ENCODE results near the gene CACFD1. TPM values are rescaled to one million over a fixed set of nuclear protein-coding genes. Genes with fewer than 3 reads are reported as not detected.

CACFD1 gene
- total RNA-seq, 2 experiments from 2014 or later: 1.3 to 1.4 TPM

DNA sequence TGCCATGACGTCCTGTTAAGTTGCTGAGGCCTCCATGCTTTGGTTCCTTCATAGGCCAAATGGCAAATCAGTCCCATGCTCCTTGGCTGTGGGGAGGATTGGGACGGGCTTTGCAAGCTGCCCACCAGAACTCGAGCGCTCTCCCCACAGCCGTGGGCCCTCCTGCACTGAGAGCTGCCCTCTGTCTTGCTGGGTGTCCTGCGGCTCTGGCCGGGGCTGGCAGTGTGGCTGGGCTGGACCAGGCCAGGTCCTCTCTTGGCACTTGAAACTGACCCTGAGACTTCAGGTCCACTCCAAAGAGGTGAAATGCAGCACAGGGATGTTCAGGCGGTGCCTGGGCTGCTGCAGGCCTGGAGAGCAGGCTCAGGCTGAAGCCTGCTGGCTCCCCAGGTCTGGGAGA lies 57.9 kb downstream of the CACFD1 start:
- DNase-seq (no peak), ATAC-seq (no peak)
- Mint-ChIP-seq H3K27me3 (no peaks in the 10 kb centered on the region), H3K36me3 (ENCODE audit: low read depth) (no peaks in the 10 kb centered on the region), H3K4me3 (no peak overlapping the region), H3K9me3 (no peaks in the 10 kb centered on the region), H3K27ac (no peak overlapping the region), H3K4me1 (ENCODE audit: low read depth) (no peaks in the 10 kb centered on the region)
- ChIA-PET CTCF (interaction anchor here (1.4 kb wide), 1 partner anchor 31 kb away, joined by 3 read pairs; no protein-coding TSS in a partner anchor), POLR2A (interaction anchor here (0.9 kb wide), 1 partner anchor 9 kb away, joined by 3 read pairs; no protein-coding TSS in a partner anchor)
- TF ChIP-seq, protein P1, sequence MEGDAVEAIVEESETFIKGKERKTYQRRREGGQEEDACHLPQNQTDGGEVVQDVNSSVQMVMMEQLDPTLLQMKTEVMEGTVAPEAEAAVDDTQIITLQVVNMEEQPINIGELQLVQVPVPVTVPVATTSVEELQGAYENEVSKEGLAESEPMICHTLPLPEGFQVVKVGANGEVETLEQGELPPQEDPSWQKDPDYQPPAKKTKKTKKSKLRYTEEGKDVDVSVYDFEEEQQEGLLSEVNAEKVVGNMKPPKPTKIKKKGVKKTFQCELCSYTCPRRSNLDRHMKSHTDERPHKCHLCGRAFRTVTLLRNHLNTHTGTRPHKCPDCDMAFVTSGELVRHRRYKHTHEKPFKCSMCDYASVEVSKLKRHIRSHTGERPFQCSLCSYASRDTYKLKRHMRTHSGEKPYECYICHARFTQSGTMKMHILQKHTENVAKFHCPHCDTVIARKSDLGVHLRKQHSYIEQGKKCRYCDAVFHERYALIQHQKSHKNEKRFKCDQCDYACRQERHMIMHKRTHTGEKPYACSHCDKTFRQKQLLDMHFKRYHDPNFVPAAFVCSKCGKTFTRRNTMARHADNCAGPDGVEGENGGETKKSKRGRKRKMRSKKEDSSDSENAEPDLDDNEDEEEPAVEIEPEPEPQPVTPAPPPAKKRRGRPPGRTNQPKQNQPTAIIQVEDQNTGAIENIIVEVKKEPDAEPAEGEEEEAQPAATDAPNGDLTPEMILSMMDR (IDR thresholded peaks at IDR 0.05): no peak
- intact Hi-C loops (cut with micrococcal nuclease): no loop called here

DNA sequence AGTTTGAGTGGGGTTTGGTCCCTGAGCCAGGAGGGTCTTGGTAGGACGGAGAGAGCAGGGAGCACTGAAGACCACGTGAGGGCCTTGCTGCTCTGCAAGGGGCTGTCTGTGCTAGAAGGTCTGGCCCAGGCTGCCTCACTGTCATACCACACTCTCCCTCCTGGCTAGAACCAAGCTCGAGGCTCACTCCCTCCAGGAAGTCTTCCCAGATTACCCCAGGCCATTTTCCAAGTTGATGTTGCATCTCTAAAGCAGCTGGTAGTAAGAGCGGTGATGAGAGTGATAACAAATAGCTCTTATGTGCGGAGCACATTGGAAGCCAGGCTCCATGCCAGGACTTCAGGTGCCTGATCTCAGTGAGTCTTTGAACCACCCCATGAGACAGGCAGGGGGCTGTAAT lies 58.4 kb downstream of the CACFD1 start:
- Mint-ChIP-seq H3K4me3 (no peak overlapping the region), H3K36me3 (ENCODE audit: low read depth) (no peaks in the 10 kb centered on the region), H3K9me3 (no peaks in the 10 kb centered on the region), H3K27ac (no peak overlapping the region), H3K4me1 (ENCODE audit: low read depth) (no peaks in the 10 kb centered on the region), H3K27me3 (no peaks in the 10 kb centered on the region)
- no peak for DNase-seq
- ATAC-seq: no peak
- CTCF ChIA-PET: interaction anchor here (1.4 kb wide), 1 partner anchor 32 kb away, joined by 3 read pairs; no protein-coding TSS in a partner anchor
- POLR2A ChIA-PET: interaction anchor here (0.9 kb wide), 1 partner anchor 9 kb away, joined by 3 read pairs; no protein-coding TSS in a partner anchor
- TF ChIP-seq, protein P1 (IDR thresholded peaks at IDR 0.05): no peak
- intact Hi-C loops (cut with micrococcal nuclease): no loop called here

DNA sequence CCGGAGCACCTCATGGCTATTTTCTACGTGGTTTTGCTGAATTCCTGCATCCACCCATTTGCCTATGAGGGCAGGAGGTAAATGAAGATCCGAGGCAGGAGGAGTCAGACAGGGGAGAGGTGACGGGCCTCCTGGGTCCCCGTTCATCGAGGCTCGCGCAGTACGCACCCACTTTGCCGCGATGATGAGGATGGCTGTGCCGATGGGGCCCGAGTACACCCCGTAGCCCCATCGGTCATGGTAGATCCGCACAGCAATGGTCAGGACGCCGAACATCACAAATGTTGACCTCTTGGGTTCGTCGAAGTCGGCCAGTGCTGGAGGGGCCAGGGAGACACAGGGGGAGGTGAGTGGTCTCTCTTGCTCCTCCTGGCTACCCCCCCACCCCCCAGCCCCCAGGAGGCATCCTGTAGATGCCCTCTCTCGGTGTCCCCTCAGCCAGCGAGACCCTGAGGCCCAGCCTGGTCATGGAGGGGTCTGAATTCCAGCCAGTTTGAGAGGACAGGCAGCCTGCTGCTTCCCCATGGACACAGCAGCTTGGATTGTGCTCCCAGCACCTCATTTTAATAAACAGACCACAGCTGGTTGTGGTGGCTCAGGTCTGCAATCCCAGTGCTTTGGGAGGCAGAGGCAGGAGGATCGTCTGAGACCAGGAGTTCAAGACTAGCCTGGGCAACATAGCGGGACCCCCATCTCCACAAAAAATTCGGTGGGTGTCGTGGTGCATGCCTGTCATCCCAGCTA lies 59.1 kb downstream of the CACFD1 start:
- Mint-ChIP-seq H3K4me3 (no peak overlapping the region), H3K27ac (no peak overlapping the region), H3K9me3 (no peaks in the 10 kb centered on the region), H3K36me3 (ENCODE audit: low read depth) (no peaks in the 10 kb centered on the region), H3K27me3 (no peaks in the 10 kb centered on the region), H3K4me1 (ENCODE audit: low read depth) (no peaks in the 10 kb centered on the region)
- intact Hi-C loops (cut with micrococcal nuclease): no loop called here
- POLR2A ChIA-PET: no interaction called here
- ATAC-seq (no peak), DNase-seq (no peak)
- TF ChIP-seq, protein P1 (IDR thresholded peaks at IDR 0.05): no peak
- CTCF ChIA-PET: no interaction called here

DNA sequence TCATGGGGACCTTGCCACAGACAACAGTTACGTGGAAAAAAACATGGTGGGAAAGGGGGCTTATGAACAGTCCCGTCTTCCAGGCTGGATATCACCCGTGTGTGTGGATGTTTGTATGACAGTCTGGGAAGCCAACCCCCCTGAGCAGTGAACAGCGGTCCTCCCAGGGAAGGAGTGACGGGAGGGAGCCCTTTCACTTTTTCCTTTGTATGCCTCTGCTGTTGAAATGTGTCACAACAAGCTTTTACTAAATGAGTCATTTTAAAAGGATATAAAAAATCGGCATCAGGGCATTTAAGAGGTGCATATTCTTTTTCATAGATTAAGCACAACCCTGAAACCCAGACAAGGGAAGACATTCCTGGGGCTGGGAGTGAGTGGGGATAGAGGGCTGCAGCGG lies 59.9 kb downstream of the CACFD1 start:
- Mint-ChIP-seq H3K27me3 (no peaks in the 10 kb centered on the region), H3K9me3 (no peaks in the 10 kb centered on the region), H3K36me3 (ENCODE audit: low read depth) (no peaks in the 10 kb centered on the region), H3K4me3 (no peak overlapping the region), H3K27ac (no peak overlapping the region), H3K4me1 (ENCODE audit: low read depth) (no peaks in the 10 kb centered on the region)
- ATAC-seq (no peak), DNase-seq (no peak)
- ChIA-PET CTCF (no interaction called here), POLR2A (interaction anchor here (1.0 kb wide), 1 partner anchor 17 kb away, joined by 3 read pairs; no protein-coding TSS in a partner anchor)
- TF ChIP-seq, protein P1 (IDR thresholded peaks at IDR 0.05): no peak
- intact Hi-C loops (cut with micrococcal nuclease): no loop called here

DNA sequence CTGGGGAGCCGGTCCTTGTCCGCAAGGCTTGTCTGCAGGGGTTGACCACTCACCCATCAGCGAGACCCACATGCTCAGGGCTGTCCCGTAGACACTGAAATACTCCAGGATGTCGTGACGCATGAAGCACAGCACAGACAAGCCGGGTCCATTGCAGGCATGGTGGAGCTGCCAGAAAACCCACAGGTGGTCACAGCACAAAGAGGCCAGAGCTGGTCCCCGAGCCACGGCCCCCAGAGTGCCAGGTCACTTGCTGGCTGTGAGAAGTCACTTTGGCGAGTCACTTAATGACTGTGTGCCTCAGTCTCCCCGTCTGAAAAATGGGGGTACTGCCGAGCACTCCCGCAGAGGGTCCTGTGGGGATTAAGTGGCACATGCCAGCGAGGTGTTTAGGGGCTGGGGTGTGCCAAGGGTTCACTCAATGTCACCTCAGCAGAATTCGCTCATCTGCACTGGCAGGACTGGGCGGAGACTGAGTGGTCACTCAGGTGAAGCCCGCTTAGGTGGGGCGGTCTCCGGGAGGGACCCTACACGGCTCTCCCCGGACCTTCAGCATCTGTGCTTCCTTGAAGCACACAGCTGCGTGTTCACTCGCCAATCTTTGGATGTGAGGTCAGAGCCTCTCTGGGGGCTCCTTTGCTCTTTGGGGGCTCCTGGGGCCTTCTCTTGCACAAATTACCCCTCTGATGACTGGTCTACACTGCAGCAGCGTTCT lies 60.5 kb downstream of the CACFD1 start:
- Mint-ChIP-seq H3K27me3 (no peaks in the 10 kb centered on the region), H3K27ac (no peak overlapping the region), H3K36me3 (ENCODE audit: low read depth) (no peaks in the 10 kb centered on the region), H3K9me3 (no peaks in the 10 kb centered on the region), H3K4me3 (no peak overlapping the region), H3K4me1 (ENCODE audit: low read depth) (no peaks in the 10 kb centered on the region)
- ATAC-seq (no peak), DNase-seq (no peak)
- intact Hi-C loops (cut with micrococcal nuclease): no loop called here
- CTCF ChIA-PET: no interaction called here
- TF ChIP-seq, protein P1 (IDR thresholded peaks at IDR 0.05): no peak
- POLR2A ChIA-PET: interaction anchor here (1.0 kb wide), 1 partner anchor 16 kb away, joined by 3 read pairs; no protein-coding TSS in a partner anchor

Data from activated CD8-positive, alpha-beta T cell treated with anti-CD3 and anti-CD28 coated beads for 36 hours (primary cell).